ENCODE data around the gene AGBL4.
"Not testable (repeated sequence)": the region's sequence is repeated elsewhere in the genome, so short reads cannot be mapped to it uniquely, and the experiment has no call there.

Gene AGBL4

DNA sequence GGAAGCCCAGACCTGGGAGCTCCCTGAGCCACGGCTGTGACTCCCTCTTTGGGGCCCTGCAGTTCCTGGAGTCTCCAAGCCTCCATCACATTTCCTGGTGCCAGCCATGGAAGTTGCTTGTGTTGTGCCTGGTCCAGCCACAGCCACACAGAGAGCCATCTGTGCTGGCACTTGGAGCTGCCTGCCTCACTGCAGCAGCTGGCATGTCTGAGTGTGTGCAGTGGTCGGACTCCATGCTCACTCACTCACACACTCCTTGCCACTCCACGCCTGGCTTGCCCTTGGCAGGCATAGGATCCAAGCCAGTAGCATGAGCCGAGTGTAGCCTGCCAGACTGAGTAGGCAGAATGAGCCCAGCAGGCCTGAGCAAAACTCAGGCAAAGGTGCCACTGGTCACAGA is 730.7 kb downstream of the AGBL4 start:
- DNase-seq (ENCODE audit: low spot score), result no peak
- TF ChIP-seq, protein P1, sequence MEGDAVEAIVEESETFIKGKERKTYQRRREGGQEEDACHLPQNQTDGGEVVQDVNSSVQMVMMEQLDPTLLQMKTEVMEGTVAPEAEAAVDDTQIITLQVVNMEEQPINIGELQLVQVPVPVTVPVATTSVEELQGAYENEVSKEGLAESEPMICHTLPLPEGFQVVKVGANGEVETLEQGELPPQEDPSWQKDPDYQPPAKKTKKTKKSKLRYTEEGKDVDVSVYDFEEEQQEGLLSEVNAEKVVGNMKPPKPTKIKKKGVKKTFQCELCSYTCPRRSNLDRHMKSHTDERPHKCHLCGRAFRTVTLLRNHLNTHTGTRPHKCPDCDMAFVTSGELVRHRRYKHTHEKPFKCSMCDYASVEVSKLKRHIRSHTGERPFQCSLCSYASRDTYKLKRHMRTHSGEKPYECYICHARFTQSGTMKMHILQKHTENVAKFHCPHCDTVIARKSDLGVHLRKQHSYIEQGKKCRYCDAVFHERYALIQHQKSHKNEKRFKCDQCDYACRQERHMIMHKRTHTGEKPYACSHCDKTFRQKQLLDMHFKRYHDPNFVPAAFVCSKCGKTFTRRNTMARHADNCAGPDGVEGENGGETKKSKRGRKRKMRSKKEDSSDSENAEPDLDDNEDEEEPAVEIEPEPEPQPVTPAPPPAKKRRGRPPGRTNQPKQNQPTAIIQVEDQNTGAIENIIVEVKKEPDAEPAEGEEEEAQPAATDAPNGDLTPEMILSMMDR (IDR thresholded peaks at IDR 0.05; ENCODE audit: extremely low read depth, missing control alignments), result no peak

DNA sequence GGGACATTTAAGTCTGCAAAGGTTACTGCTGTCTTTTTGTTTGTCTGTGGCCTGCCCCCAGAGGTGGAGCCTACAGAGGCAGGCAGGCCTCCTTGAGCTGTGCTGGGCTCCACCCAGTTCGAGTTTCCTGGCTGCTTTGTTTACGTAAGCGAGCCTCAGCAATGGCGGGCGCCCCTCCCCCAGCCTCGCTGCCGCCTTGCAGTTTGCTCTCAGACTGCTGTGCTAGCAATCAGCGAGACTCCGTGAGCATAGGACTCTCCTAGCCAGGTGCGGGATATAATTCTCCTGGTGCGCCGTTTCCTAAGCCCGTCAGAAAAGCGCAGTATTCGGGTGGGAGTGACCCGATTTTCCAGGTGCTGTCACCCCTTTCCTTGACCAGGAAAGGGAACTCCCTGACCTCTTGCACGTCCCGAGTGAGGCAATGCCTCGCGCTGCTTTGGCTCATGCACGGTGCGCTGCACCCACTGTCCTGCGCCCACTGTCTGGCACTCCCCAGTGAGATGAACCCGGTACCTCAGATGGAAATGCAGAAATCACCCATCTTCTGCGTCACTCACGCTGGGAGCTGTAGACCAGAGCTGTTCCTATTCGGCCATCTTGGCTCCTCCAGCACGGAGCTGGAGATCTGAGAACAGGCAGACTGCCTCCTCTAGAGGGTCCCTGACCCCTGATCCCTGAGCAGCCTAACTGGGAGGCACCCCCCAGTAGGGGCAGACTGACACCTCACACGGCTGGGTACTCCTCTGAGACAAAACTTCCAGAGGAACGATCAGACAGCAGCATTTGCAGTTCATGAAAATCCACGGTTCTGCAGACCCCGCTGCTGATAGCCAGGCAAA is 766.3 kb downstream of the AGBL4 start:
- not testable (repeated sequence) for DNase-seq (ENCODE audit: low spot score)

DNA sequence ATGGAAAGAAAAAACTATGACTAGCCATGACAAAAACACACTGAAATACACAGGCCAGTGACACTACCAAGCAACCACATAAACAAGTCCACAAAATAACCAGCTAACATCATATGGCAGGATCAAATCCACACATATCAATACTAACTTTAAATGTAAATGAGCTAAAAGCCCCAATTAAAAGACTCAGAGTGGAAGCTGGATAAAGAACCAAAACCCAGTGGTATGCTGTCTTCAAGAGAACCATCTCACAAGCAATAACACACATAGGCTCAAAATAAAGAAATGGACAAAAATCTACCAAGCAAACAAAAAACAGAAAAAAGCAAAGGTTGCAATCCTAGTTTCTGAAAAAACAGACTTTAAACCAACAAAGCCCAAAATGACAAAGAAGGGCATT is 770.8 kb downstream of the AGBL4 start:
- DNase-seq (ENCODE audit: low spot score), result no peak
- TF ChIP-seq, protein P1 (IDR thresholded peaks at IDR 0.05; ENCODE audit: extremely low read depth, missing control alignments), result no peak

DNA sequence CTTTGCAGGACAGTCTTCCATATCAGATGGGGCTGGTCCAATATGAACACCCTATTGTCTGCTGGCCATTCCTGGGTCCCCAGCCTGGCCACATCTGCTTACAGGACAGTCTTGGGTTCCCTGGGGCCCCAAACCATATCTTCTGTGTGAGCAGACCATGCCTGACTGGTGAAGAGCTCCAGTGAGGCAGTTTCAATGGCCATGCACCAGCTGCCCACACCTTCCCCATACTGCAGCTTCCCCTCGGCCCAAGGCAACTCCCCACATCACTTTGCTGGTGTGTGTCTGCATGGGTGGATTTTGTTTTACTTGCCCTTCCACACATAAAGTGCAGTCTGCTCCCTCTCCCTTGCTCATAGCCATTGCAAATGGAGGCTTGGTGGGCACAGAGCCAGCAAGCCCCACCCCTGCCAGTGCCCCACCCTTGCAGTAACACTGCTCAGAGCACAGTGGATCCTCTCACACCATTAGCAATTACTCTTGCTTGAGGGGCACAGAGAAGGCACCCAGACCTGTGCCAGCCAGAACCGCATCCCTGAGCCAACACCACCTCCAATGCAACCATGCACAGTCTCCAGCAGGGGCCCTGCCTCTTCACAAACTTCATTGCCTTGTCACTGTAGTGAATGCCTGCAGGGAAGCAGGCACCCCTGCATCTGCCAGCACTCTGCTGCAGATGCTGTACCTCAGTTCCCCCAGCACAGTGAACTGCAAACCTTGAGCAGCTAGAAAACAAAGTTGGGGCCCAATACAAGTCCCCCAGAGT is 772.6 kb downstream of the AGBL4 start:
- TF ChIP-seq, protein P1 (IDR thresholded peaks at IDR 0.05; ENCODE audit: extremely low read depth, missing control alignments), result no peak

DNA sequence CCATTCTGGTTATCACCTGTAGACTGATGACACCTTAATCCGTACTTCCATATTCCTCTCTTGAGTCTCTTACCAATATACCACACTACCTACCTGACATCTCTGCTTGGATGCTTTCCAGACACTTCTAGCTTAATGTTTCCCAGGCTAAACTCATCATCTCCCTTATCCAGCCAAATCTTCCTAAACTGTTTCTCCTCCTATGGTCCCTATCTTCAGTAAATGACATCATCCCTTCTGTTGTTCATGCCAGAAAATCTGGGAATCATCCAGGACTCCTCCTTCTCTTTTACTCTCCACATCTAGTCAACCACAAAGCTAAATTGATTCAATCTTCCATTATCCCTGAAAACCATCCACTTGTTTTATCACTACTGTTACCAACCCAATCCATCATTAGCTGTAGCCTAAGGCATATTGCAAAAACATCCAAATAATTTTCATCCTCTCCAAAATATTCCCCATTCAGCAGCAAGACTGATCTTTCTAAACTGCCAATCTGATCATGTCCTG is 783.0 kb downstream of the AGBL4 start:
- TF ChIP-seq, protein P1 (IDR thresholded peaks at IDR 0.05; ENCODE audit: extremely low read depth, missing control alignments), result no peak

More for the DNA sequence above, 772.6 kb downstream of the AGBL4 start:
- DNase-seq (ENCODE audit: low spot score), result no peak

DNA sequence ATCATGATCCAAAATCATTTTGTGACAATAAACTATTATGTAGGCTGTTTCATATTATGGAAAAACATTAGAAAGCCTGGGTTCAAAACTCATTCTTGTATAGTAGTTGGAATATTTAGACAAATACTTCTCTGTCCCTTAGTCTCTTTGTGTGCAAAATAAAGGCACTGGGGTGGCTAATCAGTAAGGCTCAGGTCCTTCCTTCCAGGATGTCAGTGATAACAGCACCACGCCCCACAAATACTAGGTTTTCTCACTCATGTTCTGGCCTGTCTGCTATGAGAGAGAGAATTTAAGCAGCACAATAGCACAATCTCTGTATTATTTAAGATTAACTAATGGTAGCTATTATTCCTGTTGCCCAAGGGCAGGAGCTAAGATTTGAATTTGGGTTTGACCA is 788.8 kb downstream of the AGBL4 start:
- TF ChIP-seq, protein P1 (IDR thresholded peaks at IDR 0.05; ENCODE audit: extremely low read depth, missing control alignments), result no peak
- no peak for DNase-seq (ENCODE audit: low spot score)

More for the DNA sequence above, 783.0 kb downstream of the AGBL4 start:
- no peak for DNase-seq (ENCODE audit: low spot score)

DNA sequence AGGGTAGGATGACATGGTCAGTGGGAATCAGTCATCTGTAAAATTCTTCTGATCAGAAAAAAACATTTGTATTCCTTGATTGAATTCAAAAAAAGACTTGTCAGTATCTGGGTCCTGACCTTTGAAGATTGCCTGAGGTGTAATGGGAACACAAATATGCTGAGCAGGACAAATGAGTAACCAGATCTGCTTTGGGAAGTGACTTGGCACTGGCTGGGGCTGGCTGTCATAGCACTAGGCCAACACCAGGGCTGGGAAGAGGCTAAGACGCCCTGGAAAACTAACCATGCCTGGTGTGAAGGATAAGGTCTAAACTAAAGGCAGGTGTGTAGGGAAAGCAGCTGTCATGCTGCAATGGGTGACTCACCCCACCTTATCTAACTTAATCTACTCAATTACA is 794.2 kb downstream of the AGBL4 start:
- DNase-seq (ENCODE audit: low spot score), result no peak
- TF ChIP-seq, protein P1 (IDR thresholded peaks at IDR 0.05; ENCODE audit: extremely low read depth, missing control alignments), result no peak

Measured in GM20000 (cell line).